GM21576 (cell line): ENCODE results near the gene SMIM12.

ENCODE experiments used
- ATAC-seq: cut with Tn5 transposase; IDR thresholded peaks from one replicate; pipeline ENCODE4 v1.9.1; 2021; ENCODE audit warnings: mild to moderate bottlenecking, moderate library complexity; ENCODE audit not compliant: unreplicated experiment

The SMIM12 gene

DNA sequence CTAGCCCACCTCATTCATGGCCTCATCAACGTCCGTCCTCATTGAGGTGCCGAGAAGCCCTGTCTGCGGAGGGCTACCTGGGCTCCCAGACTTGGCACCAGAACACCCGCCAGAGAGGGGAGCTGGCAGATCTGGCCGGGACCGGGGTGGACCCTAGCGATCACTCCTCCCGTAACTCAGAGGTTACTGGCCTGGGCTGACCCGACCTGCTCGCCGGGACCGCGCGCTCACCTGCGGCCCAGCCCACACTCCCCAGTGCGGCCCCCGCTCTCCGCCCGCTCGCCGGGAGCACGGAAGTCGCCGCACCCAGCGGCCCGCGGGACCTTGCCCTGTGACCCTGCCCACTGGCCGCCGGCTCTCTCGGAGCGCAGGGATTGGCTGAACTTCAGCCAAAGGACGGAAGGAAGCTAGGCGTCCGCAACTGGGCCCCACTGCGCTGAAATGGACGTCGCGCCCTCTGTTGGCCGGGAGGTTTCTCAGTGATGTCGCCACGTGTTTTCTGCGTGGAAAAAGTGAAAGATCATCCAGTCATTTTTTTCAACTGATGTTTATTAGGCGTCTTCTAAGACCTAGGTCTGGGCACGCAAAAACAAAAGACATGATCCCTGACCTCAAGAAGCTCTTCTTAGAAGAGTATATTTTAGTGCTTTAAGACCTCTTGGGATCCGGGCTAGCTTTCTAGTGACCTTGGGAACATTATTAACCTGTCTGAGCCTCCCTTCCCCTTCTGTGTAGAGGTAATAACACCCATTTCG is at the start of gene SMIM12:
Gene SMIM12, minus strand, starts transcription at position 304 of the 755 bp plus-strand sequence. CDS start 3,772 bp downstream, outside the sequence.
- peak; percentile 94 for ATAC-seq

DNA sequence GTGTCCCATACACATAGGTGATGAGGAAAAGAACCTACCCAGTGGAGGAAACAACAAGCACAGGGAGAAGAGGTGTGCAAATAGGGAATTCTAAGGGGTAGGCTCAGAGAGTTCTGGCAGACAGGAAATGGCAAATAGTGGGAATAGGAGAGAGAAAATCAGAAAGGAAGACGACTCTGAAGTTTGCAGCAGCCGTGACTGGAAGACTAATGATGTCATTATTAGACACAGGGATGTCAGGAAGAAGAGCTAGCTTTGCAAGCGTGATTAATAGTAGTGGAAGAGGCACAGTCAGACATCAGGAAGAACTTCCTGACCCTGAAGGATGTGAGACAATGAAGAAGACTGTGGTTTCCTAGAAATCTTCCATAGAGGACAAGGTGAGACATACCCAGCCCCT is 48.8 kb upstream of the SMIM12 start:
- no peak for ATAC-seq

DNA sequence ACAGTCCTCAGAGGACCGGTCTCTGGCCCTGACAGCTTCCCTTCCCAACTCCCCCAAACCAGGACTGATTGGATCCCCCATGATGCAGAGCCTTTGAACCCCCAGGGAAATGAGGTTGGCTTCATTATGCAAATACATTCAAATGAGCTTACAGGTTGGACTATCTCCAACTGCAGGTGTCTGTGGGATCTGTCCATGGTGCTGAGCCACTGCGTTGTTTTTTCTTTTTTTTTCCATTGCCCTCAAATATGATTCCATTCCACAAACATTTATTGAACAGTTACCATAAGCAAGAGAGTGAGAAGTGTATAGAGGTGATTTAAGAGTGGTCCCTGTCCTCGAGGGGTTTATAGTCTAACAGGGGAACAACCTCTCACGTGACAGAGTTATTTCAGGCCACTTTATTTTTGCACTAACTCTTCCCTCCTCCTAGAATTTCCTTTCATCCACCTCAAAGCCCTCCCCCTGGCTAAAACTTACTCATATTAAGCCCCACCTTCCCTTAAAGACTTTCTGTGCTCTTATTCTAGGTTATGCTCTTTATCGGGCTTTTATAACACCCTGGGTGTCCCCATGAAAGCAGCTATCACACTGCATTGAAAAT is 48.0 kb upstream of the SMIM12 start:
- no peak for ATAC-seq

GRCh38 chr1:34906756-34907155 is 47.2 kb upstream of the SMIM12 start:
- no peak for ATAC-seq

DNA sequence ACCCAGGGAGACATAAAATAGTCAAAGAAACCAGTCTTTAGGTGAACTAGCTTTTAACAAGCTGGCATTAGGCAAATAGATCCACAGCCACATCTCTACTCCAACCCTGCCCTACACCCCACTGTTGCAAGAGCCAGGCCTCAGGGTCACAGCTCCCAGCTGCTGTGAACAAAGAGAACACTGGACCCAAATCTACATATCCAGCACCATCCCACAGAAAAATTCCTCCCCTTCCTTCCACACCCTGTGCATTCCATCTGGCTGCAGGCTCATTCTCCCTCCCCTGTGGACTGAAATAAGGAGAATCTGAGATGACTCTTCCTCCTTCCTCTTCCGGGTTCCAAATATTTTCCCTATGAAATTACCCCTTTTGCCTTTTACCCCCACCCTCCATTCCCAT is 46.7 kb upstream of the SMIM12 start:
- ATAC-seq, result no peak

GRCh38 chr1:34905098-34905459 is 45.5 kb upstream of the SMIM12 start:
- no peak for ATAC-seq

DNA sequence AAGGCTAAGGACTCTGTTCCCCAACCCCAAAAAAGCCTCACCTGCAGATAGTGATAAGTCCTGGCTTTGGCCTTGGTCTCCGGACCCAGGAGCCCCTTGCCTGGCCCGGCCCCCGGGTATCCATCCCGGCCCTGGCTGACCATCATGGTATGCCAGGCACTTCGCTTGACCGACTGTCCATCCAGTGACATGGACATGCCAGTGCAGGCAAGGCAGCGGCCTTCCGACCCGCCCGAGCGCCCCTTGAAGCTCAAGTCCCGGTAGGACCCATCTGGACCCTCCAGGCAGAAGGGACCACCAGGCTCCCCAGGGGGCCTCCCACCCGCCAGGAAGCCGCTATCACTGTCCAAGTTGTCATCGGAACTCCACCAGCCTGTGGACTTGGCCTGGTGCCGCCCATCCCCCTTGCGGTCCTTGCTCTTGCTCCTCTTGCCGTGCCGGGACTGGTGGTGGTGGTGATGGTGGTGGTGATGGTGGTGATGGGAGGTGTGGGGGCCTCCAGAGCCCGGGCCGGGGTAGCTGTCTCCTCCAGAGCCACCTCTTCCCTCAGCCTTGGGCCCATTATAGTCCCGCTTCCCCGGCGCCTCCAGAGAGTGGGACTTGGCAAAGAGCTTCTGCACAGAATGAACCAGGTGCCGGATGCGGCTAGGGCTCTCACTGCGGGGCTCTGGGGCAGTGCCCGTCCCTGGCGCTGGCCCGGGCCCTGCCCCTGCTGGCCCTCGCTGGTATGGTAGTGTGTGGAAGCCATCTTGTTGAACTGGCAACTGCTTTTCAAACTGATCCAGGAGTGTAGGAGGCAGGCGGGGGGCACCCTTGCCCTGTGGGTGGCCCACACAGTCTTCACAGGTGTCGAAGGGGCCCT is 44.9 kb upstream of the SMIM12 start:
- no peak for ATAC-seq

DNA sequence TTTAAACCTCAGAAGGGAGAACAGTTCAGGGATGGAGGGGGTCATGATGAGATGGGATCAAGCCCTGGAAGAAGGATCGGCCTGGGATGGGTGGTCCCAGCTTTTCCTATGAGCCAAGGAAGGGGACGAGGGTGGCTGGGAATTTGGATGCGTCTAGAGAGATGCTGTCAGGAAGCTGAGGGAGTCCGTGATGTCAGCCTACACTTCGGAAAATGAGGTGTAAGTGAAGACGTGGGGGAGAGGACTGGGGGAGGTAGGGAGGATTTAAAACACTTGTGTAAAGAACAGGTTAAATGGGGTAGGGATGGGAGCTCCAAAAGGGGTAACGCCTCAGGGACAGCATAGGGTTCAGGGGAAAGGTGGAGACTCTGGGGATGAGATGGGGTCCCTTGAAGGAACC is 42.4 kb upstream of the SMIM12 start:
- no peak for ATAC-seq

GRCh38 chr1:34900775-34901502 is 41.4 kb upstream of the SMIM12 start:
- no peak for ATAC-seq

- ATAC-seq, result no peak
Observed at GRCh38 chr1:34899906-34900305, 40.4 kb upstream of the SMIM12 start.

DNA sequence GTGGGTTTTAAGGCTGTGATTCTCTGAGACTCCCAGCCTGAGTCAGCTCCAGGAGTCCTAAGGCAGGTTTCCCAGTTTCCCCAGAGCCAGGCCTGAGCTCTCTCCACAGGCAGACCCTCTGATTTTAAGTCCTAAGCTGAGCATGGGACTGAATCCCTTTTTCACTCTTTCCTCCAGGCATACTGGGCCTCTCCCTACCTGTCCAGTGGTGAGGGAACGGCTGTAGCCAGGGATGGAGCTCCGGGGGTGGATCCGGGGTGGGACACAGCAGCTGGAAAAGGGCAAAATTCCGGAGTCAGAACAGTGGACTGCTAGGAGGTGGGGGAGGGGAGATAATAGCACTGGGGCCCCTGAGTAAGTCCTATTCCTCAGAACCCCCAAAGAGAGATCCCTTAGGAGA is 39.9 kb upstream of the SMIM12 start:
- ATAC-seq, result no peak

DNA sequence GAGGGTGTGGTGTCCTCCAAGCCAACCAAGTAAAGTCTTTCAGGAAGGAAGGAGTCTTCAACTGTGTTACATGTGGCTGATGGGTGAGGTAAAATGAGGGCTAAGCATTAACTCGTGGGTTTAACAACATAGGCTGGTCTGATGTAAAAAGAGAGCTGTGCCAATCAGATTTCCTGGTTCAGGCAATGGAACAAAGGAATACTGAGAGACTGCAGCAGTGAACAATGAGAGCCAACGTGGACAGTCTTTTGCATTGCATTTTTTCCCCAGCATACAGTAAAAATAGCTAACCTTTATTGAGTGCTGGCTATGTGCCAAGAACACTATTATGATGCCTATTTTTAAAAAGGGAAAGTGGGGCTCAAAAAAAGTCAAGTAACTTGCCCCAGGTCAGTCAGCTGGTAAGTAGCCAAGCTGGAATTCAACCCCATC is 38.8 kb upstream of the SMIM12 start:
- no peak for ATAC-seq

- ATAC-seq, result no peak
Observed at GRCh38 chr1:34896612-34897011, 37.1 kb upstream of the SMIM12 start.

DNA sequence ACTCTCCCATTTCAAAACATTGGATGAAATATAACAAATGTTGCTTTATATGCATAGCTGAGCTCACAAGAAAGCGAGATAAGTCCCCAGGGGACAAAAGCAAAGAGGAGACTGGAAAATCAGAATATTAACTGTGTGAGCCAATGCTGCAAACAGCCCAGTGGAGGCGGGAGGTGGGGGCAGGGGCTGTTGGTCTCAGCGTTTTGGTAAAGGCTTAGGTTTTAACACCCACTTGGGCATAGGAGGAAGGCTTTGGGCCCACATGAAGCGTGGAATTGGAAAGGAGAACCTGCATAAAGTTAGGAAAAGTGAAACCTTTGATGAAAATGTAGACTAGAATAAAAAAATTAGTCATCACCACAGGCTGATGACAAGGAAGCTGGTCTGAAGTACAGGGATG is 30.2 kb upstream of the SMIM12 start:
- ATAC-seq, result no peak

- ATAC-seq, result no peak
Observed at GRCh38 chr1:34887593-34887992, 28.0 kb upstream of the SMIM12 start.

DNA sequence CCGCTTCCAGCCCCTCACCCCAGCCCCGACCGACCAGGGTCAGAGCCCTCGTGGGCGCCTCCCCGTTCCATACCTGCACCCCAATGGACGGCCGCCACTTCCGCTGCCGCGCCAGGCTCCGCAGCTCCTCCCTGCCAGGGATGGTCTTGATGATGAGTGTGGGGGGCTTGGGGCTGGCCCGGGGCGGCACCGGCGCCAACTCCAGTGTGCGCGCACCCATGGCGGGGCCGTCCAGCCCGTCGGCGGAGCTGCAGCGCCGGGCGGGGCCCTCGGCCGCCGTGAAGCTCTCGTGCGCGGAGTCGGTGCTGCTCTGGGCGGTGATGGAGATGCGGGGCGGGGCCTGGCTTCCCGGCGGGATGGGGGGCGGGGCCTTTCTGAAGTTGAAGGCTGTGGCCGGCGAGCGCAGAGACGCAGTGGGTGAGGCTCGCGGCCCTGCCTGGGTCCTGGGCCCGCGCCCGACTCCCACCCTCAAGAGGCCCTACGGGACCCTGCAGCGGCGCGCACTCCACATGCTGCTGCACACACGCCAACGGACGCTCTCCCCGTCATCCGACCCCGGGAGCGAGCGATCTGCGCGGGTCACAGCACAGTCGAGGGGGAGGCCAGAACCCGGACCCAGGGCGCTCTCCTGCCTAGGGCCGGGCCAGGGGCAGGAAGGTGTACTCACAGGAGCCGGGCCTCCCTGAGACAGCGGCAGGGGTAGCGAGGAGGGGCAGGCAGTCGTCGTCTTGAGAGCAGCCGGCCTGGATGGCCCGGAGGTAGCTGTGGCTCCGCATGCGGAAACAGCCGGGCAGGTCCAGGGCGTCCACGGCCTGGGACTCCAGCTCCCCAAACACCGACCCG is 26.1 kb upstream of the SMIM12 start:
- no peak for ATAC-seq

DNA sequence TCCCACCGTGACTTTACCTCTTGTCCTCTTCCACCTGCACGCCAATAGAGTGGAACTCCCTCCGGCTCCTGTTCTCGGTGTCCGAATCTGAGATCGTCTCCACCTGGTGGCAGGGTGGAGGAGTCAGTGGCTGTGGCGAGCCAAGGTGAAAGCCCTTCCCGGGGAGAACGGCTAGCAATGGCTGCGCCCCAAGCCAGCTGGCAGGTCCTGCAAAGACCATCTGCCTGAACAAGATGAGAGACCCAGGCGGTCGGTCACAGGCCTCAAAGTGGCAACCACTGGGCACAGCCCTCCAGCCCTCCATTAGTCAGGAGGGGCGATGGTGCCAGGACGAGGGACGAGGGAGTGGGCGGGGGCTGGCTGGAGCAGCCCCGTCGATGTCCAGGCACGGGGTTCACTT is 25.4 kb upstream of the SMIM12 start:
- ATAC-seq, result no peak

- ATAC-seq, result no peak
Observed at GRCh38 chr1:34884536-34884935, 25.0 kb upstream of the SMIM12 start.

- ATAC-seq, result no peak
Observed at GRCh38 chr1:34879230-34879629, 19.7 kb upstream of the SMIM12 start.

DNA sequence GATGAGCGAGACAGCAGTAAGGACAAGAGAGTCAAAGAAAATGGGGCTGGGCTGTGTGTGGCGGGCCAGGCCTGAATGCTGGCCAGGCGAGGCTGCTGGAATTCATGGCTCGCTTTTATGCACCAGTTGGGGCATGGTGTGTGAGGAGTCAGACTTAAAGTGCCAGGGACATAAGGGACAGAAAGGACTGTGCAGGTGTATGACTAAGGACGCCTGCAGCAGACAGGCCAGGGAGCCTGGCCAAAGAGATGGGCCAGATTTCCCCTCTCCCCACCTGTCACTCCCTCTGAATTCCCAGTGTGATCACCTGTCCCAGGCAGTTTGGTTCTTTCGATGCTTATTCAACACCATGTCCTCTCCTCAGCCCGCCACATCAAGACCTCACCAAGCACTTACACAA is 16.9 kb upstream of the SMIM12 start:
- ATAC-seq, result no peak
